PFSK-1 (cell line): ENCODE measurements around the gene PAPLN.

Source experiments
- FOXP2 ChIP-seq: optimal IDR thresholded peaks from 2 replicates; pipeline ENCODE3; 2011; ENCODE audit warnings: borderline replicate concordance, control low read depth, inconsistent platforms; ENCODE audit not compliant: insufficient read depth; ENCODE audit errors: extremely low read length, extremely low read depth
- POLR2AphosphoS5 ChIP-seq: IDR thresholded peaks from 2 replicates; pipeline ENCODE4 v1.6.1; 2012; ENCODE audit warnings: low read depth, mild to moderate bottlenecking, control low read depth, low read length, moderate library complexity
- SIN3A ChIP-seq: IDR thresholded peaks from 2 replicates; pipeline ENCODE4 v1.6.1; 2012; ENCODE audit warnings: mild to moderate bottlenecking, low read length, moderate library complexity, borderline replicate concordance; ENCODE audit not compliant: insufficient read depth
- TAF1 ChIP-seq: IDR thresholded peaks from 2 replicates; pipeline ENCODE4 v1.6.1; 2012; ENCODE audit warnings: low read length, control low read depth, borderline replicate concordance; ENCODE audit not compliant: insufficient read depth
- TF ChIP-seq, protein P1 (sequence below), 2 experiments: IDR thresholded peaks; 2 replicates each; pipeline versions ENCODE4 v1.6.1 to v1.8.0; 2011 to 2012; ENCODE audit warnings: low read depth in 2 of 2, low read length in 2 of 2, control low read depth in 1 of 2, inconsistent platforms in 1 of 2, mild to moderate bottlenecking in 1 of 2, moderate library complexity in 1 of 2; ENCODE audit not compliant: insufficient read depth in 1 of 2

DNA sequence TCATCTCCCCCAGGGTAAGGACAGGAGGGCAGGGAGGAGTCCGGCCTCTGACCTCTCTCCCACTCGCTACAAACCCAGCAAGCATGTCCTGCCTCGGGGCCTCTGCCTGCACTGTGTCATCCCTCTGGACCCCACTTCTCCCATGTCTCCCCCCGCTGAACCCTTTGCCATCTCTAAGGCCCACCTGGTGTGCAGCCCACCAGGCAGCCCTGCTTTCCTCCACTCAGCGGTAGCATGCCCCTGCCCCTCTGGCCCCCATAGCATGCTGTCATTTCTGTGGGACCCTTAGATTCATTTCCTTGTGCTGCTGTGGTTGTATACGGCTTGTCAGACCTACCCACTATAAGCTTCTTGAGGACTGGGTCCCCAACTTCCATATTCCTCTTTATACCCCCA is 17.7 kb downstream of the PAPLN start:
- TF ChIP-seq POLR2AphosphoS5 (no peak), TAF1 (no peak), FOXP2 (no peak), SIN3A (no peak)
- TF ChIP-seq, protein P1, sequence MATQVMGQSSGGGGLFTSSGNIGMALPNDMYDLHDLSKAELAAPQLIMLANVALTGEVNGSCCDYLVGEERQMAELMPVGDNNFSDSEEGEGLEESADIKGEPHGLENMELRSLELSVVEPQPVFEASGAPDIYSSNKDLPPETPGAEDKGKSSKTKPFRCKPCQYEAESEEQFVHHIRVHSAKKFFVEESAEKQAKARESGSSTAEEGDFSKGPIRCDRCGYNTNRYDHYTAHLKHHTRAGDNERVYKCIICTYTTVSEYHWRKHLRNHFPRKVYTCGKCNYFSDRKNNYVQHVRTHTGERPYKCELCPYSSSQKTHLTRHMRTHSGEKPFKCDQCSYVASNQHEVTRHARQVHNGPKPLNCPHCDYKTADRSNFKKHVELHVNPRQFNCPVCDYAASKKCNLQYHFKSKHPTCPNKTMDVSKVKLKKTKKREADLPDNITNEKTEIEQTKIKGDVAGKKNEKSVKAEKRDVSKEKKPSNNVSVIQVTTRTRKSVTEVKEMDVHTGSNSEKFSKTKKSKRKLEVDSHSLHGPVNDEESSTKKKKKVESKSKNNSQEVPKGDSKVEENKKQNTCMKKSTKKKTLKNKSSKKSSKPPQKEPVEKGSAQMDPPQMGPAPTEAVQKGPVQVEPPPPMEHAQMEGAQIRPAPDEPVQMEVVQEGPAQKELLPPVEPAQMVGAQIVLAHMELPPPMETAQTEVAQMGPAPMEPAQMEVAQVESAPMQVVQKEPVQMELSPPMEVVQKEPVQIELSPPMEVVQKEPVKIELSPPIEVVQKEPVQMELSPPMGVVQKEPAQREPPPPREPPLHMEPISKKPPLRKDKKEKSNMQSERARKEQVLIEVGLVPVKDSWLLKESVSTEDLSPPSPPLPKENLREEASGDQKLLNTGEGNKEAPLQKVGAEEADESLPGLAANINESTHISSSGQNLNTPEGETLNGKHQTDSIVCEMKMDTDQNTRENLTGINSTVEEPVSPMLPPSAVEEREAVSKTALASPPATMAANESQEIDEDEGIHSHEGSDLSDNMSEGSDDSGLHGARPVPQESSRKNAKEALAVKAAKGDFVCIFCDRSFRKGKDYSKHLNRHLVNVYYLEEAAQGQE (IDR thresholded peaks at IDR 0.05; ENCODE audit: insufficient read depth in 1 of 2, low read depth in 2 of 2, low read length in 2 of 2): no peak
